H9 (cell line): ENCODE measurements around the gene OOSP1. TPM values are rescaled to one million over a fixed set of nuclear protein-coding genes. Genes with fewer than 3 reads are reported as not detected.

Source experiments
- DNase-seq: peaks from one replicate; pipeline ENCODE4 v3.0.0-alpha.2; 2017
- H2AFZ ChIP-seq: one replicate; pipeline ENCODE4 v1.6.1; 2013; ENCODE audit warnings: mild to moderate bottlenecking, low read length, control low read depth, moderate library complexity
- H2AK5ac ChIP-seq: 2 replicates; pipeline ENCODE4 v1.6.1; 2013; ENCODE audit warnings: low read length, control low read depth, mixed read lengths; ENCODE audit not compliant: insufficient read length
- H2BK120ac ChIP-seq: one replicate; pipeline ENCODE4 v1.6.1; 2013; ENCODE audit warnings: low read depth, mild to moderate bottlenecking, low read length, control low read depth, inconsistent platforms; ENCODE audit not compliant: poor library complexity, severe bottlenecking
- H2BK12ac ChIP-seq: 2 replicates; pipeline ENCODE4 v1.6.1; 2013; ENCODE audit warnings: low read length, control low read depth, mixed read lengths, low read depth; ENCODE audit not compliant: insufficient read length
- H2BK15ac ChIP-seq: 2 replicates; pipeline ENCODE4 v1.6.1; 2013; ENCODE audit warnings: low read depth, low read length, control low read depth
- H2BK20ac ChIP-seq: one replicate; pipeline ENCODE4 v1.6.1; 2013; ENCODE audit warnings: low read depth, mild to moderate bottlenecking, low read length, control low read depth, inconsistent platforms; ENCODE audit not compliant: poor library complexity, severe bottlenecking
- H2BK5ac ChIP-seq: 2 replicates; pipeline ENCODE4 v1.6.1; 2013; ENCODE audit warnings: low read length, control low read depth, mixed read lengths; ENCODE audit not compliant: insufficient read length
- H3K14ac ChIP-seq: 2 replicates; pipeline ENCODE4 v1.6.1; 2013; ENCODE audit warnings: low read length, control low read depth; ENCODE audit not compliant: insufficient read depth
- H3K18ac ChIP-seq: 2 replicates; pipeline ENCODE4 v1.6.1; 2013; ENCODE audit warnings: low read depth, mild to moderate bottlenecking, mixed read lengths, low read length, control low read depth; ENCODE audit not compliant: insufficient read length
- H3K23ac ChIP-seq: 2 replicates; pipeline ENCODE4 v1.6.1; 2013; ENCODE audit warnings: low read length, control low read depth, mixed read lengths, low read depth; ENCODE audit not compliant: insufficient read length
- H3K23me2 ChIP-seq: 2 replicates; pipeline ENCODE4 v1.6.1; 2013; ENCODE audit warnings: low read depth, mild to moderate bottlenecking, mixed read lengths, low read length, control low read depth; ENCODE audit not compliant: insufficient read length, poor library complexity, severe bottlenecking
- H3K27ac ChIP-seq: 2 replicates; pipeline ENCODE4 v1.5.1; 2013; ENCODE audit warnings: low read length, control low read depth, mixed read lengths, low read depth; ENCODE audit not compliant: insufficient read length
- H3K27me3 ChIP-seq: 2 replicates; pipeline ENCODE4 v1.6.1; 2013; ENCODE audit warnings: low read length, control low read depth, inconsistent platforms; ENCODE audit not compliant: insufficient read depth
- H3K4ac ChIP-seq: 2 replicates; pipeline ENCODE4 v1.6.1; 2013; ENCODE audit warnings: low read depth, mild to moderate bottlenecking, control low read depth, inconsistent platforms, low read length, moderate library complexity
- H3K4me1 ChIP-seq: 2 replicates; pipeline ENCODE4 v1.6.1; 2013; ENCODE audit warnings: low read length, control low read depth, inconsistent platforms; ENCODE audit not compliant: insufficient read depth
- H3K4me2 ChIP-seq: 2 replicates; pipeline ENCODE4 v1.6.1; 2013; ENCODE audit warnings: low read length, control low read depth, mixed read lengths; ENCODE audit not compliant: insufficient read length, insufficient read depth
- H3K56ac ChIP-seq: 2 replicates; pipeline ENCODE4 v1.6.1; 2013; ENCODE audit warnings: low read depth, mild to moderate bottlenecking, mixed read lengths, low read length, control low read depth; ENCODE audit not compliant: insufficient read length
- H3K79me1 ChIP-seq: 2 replicates; pipeline ENCODE4 v1.6.1; 2013; ENCODE audit warnings: low read depth, mild to moderate bottlenecking, moderate library complexity, low read length, control low read depth, inconsistent platforms; ENCODE audit not compliant: insufficient read depth, poor library complexity, severe bottlenecking
- H3K79me2 ChIP-seq: 2 replicates; pipeline ENCODE4 v1.6.1; 2013; ENCODE audit warnings: low read length, control low read depth, inconsistent platforms; ENCODE audit not compliant: insufficient read depth
- H3K9ac ChIP-seq: 2 replicates; pipeline ENCODE4 v1.6.1; 2013; ENCODE audit warnings: low read length, control low read depth, mixed read lengths; ENCODE audit not compliant: insufficient read length; ENCODE audit errors: extremely low read depth
- H3K9me3 ChIP-seq: one replicate; pipeline ENCODE4 v1.6.1; 2013; ENCODE audit warnings: low read depth, low read length, inconsistent platforms; ENCODE audit not compliant: control insufficient read depth
- H3T11ph ChIP-seq: one replicate; pipeline ENCODE4 v1.6.1; 2013; ENCODE audit warnings: mild to moderate bottlenecking, low read length, control low read depth, inconsistent platforms
- H4K20me1 ChIP-seq: one replicate; pipeline ENCODE4 v1.6.1; 2013; ENCODE audit not compliant: control insufficient read depth, insufficient read length, insufficient read depth
- H4K5ac ChIP-seq: 2 replicates; pipeline ENCODE4 v1.6.1; 2013; ENCODE audit warnings: low read depth, mild to moderate bottlenecking, mixed read lengths, low read length, control low read depth; ENCODE audit not compliant: insufficient read length
- H4K8ac ChIP-seq: replicated peaks from 2 replicates; pipeline ENCODE4 v1.6.1; 2013; ENCODE audit warnings: low read length, control low read depth, mixed read lengths, low read depth; ENCODE audit not compliant: insufficient read length
- H4K91ac ChIP-seq: 2 replicates; pipeline ENCODE4 v1.6.1; 2013; ENCODE audit warnings: low read depth, mild to moderate bottlenecking, moderate library complexity, mixed read lengths, low read length, control low read depth; ENCODE audit not compliant: insufficient read length
- H3K27ac Mint-ChIP-seq, 3 experiments: 2 replicates in 2 of 3; 3 replicates in 1 of 3; pipeline ENCODE4 v1.8.0; 2020 to 2021; ENCODE audit warnings: mixed read lengths in 3 of 3, mild to moderate bottlenecking in 1 of 3, moderate library complexity in 1 of 3
- H3K27me3 Mint-ChIP-seq: 2 replicates; pipeline ENCODE4 v1.8.0; 2021; ENCODE audit warnings: low read depth, mild to moderate bottlenecking, moderate library complexity, mixed read lengths
- H3K36me3 Mint-ChIP-seq, 3 experiments: 2 replicates in 2 of 3; 3 replicates in 1 of 3; pipeline ENCODE4 v1.8.0; 2020 to 2021; ENCODE audit warnings: low read depth in 3 of 3, mixed read lengths in 3 of 3; ENCODE audit not compliant: insufficient read depth in 1 of 3
- H3K4me1 Mint-ChIP-seq, 2 experiments: 2 replicates each; pipeline ENCODE4 v1.8.0; 2020; ENCODE audit warnings: mixed read lengths in 2 of 2
- H3K4me3 Mint-ChIP-seq, 2 experiments: 2 replicates in 1 of 2; 3 replicates in 1 of 2; pipeline ENCODE4 v1.8.0; 2020 to 2021; ENCODE audit warnings: mild to moderate bottlenecking in 2 of 2, mixed read lengths in 2 of 2, moderate library complexity in 1 of 2
- H3K9me3 Mint-ChIP-seq, 2 experiments: 2 replicates in 1 of 2; 3 replicates in 1 of 2; pipeline ENCODE4 v1.8.0; 2020; ENCODE audit warnings: mild to moderate bottlenecking in 2 of 2, mixed read lengths in 2 of 2, moderate library complexity in 1 of 2
- WGBS: extraction: QIAGEN DNeasy Blood & Tissue Kit; methylation state at CpG from one replicate; pipeline ENCODE4 v1.1.7; 2013; ENCODE audit warnings: missing lambda C conversion rate, low lambda C conversion rate, mixed read lengths; ENCODE audit not compliant: insufficient read length; ENCODE audit errors: extremely low coverage; 5-methylcytosine and 5-hydroxymethylcytosine counted together
- total RNA-seq: library from RNA; stranded (reverse); gene quantifications from 2 replicates; pipeline ENCODE4 v1.2.1, GENCODE V29; 2021
- TF ChIP-seq, protein P1 (sequence below): fragments of 200-600 bp; sonication (generic); conservative IDR thresholded peaks from 3 replicates; pipeline ENCODE4 v1.8.0; 2021; ENCODE audit warnings: antibody characterized with exemption, mild to moderate bottlenecking

The OOSP1 gene
- total RNA-seq, 1 experiment from 2014 or later: not detected

DNA sequence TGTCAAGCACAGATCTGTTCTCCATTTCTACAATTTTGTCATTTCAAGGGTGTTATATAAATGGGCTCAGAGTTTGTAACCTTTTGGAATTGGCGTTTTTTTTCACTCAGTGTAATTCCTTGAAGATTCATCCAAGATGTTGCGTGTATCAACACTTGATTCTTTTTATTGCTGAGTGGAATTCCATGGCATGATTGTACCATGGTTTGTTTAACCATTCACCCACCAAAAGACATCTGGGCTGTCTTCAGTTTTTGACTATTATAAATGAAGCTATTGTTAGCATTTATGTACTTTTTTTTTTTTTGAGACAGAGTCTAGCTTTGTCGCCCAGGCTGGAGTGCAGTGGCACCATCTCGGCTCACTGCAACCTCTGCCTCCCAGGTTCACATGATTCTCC is 2.9 kb downstream of the OOSP1 start:
- Histone ChIP-seq H3T11ph (no peak overlapping the region), H4K5ac (no peak overlapping the region), H3K4me2 (no peak overlapping the region), H4K91ac (no peak overlapping the region), H3K56ac (no peak overlapping the region), H2AFZ (no peak overlapping the region), H3K27ac (no peak overlapping the region), H2BK120ac (no peak overlapping the region), H3K18ac (no peak overlapping the region), H2BK15ac (no peak overlapping the region), H3K27me3 (no peaks in the 10 kb centered on the region), H2AK5ac (no peak overlapping the region), H4K20me1 (no peaks in the 10 kb centered on the region), H4K8ac (no peak overlapping the region), H3K9ac (no peak overlapping the region), H2BK20ac (no peak overlapping the region), H2BK5ac (no peak overlapping the region), H3K4me1 (no peaks in the 10 kb centered on the region; the same call in 1 of the 2 replicates), H3K23ac (no peak overlapping the region), H3K79me1 (no peaks in the 10 kb centered on the region), H2BK12ac (no peak overlapping the region), H3K14ac (no peak overlapping the region), H3K9me3 (no peaks in the 10 kb centered on the region), H3K79me2 (no peaks in the 10 kb centered on the region), H3K23me2 (no peaks in the 10 kb centered on the region), H3K4ac (no peak overlapping the region)
- Mint-ChIP-seq H3K4me1 (0 out of 4 replicates have a peak, but pooled peaks cover 0 to 2% of the 10 kb centered on the region in 2 experiments), H3K9me3 (peaks cover 2 to 8% of the 10 kb centered on the region in 2 experiments; a peak in 4 of 5 replicates), H3K36me3 (peaks cover 0 to 3% (median 0%) of the 10 kb centered on the region in 3 experiments; a peak in 4 of 7 replicates), H3K27me3 (no peaks in the 10 kb centered on the region; the same call in 1 of the 2 replicates), H3K4me3 (no peak overlapping the region), H3K27ac (no peak overlapping the region)
- no peak for DNase-seq
- no CpG with 5 or more reads among the region's 4 CpGs for WGBS
- TF ChIP-seq, protein P1, sequence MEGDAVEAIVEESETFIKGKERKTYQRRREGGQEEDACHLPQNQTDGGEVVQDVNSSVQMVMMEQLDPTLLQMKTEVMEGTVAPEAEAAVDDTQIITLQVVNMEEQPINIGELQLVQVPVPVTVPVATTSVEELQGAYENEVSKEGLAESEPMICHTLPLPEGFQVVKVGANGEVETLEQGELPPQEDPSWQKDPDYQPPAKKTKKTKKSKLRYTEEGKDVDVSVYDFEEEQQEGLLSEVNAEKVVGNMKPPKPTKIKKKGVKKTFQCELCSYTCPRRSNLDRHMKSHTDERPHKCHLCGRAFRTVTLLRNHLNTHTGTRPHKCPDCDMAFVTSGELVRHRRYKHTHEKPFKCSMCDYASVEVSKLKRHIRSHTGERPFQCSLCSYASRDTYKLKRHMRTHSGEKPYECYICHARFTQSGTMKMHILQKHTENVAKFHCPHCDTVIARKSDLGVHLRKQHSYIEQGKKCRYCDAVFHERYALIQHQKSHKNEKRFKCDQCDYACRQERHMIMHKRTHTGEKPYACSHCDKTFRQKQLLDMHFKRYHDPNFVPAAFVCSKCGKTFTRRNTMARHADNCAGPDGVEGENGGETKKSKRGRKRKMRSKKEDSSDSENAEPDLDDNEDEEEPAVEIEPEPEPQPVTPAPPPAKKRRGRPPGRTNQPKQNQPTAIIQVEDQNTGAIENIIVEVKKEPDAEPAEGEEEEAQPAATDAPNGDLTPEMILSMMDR: no peak
